CD4-positive, alpha-beta T cell treated with Interferon alpha-2 for 1 hour (primary cell): ENCODE results near the gene PDE3B.
A peak's percentile ranks its signal among the peaks of the same experiment; 100 is the strongest.
"Not testable (repeated sequence)": the region's sequence is repeated elsewhere in the genome, so short reads cannot be mapped to it uniquely, and the experiment has no call there.

ENCODE experiments used
- DNase-seq, 2 donors: peaks; one replicate each; pipeline ENCODE4 v3.0.0-alpha.2; 2020 to 2022

The PDE3B gene

DNA sequence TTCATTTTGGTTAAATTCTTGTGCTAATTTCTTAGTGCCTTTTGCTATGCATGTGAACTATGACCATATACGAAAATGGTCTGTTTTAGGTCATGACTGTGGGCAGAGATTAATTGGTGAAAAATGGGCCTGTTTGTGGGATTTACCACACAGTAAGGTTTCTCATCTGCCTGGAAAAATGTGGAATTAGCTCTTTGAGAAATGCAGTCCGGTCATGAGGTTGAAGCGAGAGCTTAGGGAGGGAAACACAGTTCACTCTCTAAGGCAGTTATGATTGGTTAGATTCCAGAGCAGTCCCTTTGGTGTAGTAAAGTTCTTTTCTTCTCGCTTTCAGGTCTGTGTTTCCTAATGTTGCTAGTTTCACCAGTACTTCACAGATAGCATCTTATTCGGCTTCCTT is 1.2 kb upstream of the PDE3B start:
- DNase-seq = no peak

DNA sequence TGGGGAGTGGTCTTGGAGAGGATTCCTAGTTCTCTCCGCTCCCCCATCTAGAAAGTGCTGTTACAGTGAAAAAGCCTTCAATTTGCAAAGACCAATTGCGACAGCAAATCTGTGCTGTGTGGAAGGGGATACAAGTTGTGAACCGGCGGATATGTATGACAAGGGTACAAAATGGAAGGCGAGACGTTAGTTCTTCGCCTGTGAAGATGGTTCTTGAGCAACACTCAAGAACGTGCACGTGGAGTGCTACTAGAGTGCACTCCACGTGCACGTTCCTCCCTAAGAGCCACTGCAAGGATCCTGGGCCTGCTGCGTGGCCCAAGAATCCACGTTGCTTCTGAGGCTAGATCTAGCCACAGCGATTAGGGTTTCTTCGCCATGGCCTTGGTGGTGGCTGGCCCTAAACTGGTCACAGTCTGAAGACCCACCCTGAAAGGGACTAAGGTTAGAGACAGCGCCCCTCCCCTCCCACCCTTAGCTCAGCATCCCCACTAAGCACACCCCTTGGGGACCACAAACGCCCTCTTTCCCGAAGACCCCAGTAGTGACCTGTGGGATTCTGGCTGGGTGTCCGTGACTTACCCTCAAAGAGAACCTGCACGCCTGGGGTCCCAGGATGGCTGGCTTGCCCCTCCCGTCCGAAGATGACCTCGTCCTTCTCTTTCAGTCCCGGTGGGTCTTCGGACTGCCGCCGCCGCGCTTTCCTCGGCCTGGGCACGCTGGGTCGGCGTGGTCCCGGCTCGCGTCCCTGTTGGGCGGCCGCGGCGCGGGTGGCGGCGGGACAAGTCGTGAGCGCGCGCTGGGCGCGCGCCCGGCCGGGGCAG is 519 bp upstream of the PDE3B start:
- DNase-seq = no peak

DNA sequence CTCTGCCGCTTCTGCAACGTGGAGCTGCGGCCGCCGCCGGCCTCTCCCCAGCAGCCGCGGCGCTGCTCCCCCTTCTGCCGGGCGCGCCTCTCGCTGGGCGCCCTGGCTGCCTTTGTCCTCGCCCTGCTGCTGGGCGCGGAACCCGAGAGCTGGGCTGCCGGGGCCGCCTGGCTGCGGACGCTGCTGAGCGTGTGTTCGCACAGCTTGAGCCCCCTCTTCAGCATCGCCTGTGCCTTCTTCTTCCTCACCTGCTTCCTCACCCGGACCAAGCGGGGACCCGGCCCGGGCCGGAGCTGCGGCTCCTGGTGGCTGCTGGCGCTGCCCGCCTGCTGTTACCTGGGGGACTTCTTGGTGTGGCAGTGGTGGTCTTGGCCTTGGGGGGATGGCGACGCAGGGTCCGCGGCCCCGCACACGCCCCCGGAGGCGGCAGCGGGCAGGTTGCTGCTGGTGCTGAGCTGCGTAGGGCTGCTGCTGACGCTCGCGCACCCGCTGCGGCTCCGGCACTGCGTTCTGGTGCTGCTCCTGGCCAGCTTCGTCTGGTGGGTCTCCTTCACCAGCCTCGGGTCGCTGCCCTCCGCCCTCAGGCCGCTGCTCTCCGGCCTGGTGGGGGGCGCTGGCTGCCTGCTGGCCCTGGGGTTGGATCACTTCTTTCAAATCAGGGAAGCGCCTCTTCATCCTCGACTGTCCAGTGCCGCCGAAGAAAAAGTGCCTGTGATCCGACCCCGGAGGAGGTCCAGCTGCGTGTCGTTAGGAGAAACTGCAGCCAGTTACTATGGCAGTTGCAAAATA is 816 bp downstream of the PDE3B start:
- peak; percentile 42 to 53 for DNase-seq

DNA sequence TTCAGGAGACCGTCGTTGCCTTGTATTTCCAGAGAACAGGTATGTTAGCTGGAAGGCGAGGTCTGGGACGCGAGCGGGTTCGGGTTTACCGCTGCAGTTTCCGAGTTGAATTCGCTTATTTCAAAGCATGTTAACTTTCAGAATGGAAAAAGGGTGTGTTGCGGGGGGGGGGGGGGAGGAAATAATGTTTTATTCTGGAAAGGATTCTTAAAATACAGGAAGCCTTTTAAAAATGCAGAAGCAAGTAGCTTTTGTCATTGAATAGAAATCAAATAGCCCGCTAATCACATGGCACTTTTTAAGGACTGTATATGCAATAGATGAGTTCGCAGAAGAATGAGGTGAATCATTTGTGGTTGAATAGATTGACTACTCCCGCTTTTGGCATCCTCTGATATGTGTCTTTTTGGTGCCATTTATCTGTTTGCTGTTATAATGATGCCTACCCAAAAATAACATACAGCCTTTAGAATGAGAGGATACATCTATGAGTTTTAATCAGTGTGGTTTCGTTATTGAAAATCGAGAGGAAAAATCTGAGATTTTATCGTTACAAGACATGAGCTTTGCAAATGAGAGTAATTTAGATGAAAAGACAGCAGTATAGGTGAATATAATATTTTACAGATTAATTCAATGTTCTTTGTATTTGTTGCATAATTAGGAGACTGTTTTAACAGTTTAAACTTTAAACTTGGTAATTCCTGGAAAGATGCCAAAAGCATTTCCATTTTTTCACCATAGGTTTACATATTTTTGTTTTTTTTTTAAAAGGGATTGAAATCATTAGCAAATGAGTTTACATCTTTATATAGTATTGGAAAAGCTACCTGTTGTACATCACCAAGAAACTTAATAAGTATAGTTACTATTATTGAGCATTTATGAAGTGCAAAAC is 1.7 kb downstream of the PDE3B start:
- DNase-seq = peak in 1 of 2 donors; percentile 55

DNA sequence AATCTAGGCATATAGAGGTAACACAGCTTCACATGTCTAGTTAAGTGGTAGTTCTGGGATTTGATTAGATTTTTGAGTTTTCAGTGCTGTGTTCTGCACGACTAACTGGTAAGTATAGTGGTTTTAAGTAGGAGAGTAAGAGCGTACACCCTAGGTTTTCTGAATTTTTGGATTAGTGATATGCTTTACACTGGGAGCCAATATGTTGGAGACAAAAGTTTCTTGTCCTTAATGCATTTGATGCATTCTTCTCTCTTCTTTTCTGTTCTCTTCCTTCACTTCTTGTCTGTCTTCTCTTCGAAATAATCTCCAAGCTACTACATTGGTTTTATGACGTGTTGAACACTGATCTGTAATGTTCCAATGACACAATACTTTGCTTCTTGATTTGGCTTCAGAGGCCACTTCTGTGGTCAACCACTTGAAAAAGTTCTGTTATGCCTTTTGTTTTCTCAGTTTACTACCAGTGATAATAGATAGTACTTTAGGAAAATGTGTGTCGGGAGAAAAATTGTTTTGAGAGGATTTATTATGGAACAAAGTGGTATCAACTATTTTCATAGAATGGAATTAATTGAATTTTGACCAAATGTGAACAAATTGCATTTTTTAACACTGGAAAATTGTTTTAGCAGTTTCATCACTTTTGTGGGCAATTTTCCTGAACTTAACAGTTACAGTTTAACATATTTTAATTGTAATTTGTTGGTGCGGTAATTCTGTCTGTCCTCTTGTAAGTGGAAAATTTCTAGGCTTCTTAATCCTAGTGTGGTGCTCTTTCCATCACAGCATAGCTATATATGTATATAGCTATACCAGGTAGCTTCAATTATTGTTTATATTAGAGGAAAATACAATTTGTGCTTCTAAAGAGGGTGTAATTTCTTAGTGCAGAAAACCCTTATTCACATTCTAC is 2.6 kb downstream of the PDE3B start:
- DNase-seq = peak in 1 of 2 donors; percentile 34

DNA sequence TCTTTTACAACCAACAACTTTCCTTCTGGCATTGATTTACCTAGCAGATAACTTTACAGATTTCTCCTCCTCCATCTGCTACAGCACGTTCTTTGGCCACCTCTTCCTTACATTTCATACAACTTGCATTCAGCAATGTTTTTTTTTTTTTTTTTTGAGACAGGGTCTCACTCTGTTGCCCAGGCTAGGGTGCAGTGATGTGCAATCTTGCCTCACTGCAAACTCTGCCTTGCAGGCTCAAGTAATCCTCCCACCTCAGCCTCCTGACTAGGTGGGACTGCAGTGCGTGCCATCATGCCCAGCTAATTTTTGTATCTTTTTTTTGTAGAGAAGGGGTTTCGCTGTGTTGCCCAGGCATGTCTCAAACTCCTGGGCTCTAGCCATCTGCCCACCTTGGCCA is 6.5 kb downstream of the PDE3B start:
- no peak for DNase-seq

DNA sequence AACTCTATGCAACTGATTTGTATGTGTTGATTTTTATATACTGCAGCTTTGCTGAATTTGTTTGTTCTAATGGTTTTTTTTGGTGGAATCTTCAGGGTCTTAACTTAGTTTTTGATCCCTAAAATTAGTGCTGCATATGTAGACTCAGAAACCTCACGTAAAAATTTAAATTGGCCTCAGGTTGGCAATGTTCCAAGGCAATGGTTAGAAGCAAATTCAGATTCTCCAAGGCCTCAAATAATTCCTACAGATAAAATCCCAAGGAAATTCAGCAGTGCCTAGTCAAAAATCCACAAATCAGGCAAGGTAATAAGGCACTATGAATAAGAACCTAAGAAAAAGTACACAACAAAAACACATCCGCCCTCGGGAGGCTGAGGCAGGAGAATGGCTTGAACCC is 9.5 kb downstream of the PDE3B start:
- no peak for DNase-seq

DNA sequence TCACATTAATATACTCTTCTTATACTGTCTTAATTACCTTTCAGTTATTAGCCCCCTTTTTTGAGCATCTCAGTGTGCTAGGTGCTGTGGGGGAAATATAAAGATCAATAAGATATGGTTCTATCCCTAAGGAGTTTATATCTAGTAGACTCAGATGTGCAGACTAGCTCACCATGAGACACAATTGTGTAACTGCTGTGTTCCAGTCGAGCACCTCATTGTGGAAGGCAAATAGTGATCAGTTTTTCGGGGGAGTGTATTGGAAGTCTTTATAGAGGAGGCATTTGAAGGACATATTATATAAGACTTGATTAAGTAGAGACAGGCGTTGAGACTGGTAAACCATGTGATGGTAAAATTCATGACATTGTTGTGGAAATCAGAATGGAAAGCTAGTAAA is 11.8 kb downstream of the PDE3B start:
- no peak for DNase-seq

DNA sequence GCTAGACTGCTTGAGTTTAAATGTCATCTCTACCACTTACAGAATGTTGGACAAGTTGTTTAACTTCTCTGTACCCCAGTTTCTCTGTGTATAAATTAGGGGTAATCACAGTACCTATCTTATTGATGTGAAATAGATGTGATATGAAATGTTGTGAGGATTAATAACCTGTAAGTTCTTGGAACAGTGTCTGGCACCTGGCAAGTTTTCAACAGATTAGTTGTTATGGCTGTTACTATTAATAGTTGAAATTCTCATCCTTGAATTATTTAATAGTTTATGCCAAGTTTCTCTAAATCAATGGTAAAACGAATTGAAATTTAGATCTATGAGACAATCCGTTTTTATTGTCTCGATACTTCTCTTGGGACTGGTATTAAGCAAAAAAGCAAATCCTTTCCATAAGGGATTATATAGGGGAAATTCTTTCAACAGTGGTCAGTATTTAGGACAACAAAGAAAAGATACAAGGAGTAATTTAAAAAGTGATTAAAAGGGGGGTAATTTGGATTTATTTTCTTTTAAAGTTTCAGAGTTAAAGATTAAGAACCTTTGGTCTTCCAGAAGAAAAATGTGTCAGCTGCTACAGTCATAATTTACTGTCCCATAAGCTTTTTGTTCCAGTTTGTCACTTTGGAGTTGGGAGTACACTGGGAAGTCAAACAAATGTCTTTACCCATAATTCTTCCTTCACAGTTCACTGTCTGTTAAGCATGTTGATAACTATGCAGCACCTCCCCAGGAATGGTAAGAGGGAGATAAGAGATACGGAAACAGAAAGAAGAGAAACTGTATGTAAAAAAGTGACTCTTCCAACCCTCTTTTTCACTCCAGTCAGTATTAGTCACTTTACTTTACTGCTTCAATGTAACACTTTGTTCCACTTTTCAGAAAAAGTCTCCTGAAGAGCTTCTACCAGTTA is 13.2 kb downstream of the PDE3B start:
- no peak for DNase-seq

DNA sequence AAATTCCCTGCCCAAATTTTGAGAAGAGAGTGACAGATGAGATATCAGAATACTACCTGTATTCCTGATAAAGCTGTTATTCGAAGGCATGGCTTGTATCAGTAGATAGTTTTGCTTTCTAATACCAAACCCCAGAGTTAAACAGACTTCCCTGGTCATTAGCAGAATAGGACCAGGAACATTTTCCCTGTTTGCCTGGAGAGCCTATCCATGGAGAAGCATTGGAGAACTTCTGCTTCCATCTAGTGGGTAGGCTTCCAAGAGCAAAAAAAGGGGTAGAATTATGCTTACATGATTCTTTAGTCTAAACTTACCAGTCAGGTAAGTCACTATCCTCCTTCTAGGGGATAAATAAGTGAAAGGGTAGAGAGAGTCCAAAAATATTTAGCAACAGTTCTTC is 14.2 kb downstream of the PDE3B start:
- DNase-seq = no peak

DNA sequence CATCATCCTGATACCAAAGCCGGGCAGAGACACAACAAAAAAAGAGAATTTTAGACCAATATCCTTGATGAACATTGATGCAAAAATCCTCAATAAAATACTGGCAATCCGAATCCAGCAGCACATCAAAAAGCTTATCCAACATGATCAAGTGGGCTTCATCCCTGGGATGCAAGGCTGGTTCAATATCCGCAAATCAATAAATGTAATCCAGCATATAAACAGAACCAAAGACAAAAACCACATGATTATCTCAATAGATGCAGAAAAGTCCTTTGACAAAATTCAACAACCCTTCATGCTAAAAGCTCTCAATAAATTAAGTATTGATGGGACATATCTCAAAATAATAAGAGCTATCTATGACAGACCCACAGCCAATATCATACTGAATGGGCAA is 21.3 kb downstream of the PDE3B start:
- DNase-seq = not testable (repeated sequence)

DNA sequence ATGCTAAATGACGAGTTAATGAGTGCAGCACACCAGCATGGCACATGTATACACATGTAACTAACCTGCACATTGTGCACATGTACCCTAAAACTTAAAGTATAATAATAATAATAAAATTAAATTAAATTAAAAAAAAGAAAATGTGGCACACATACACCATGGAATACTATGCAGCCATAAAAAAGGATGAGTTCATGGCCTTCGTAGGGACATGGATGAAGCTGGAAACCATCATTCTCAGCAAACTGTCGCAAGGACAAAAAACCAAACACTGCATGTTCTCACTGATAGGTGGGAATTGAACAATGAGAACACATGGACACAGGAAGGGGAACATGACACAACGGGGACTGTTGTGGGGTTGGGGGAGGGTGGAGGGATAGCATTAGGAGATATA is 23.7 kb downstream of the PDE3B start:
- DNase-seq = not testable (repeated sequence)

DNA sequence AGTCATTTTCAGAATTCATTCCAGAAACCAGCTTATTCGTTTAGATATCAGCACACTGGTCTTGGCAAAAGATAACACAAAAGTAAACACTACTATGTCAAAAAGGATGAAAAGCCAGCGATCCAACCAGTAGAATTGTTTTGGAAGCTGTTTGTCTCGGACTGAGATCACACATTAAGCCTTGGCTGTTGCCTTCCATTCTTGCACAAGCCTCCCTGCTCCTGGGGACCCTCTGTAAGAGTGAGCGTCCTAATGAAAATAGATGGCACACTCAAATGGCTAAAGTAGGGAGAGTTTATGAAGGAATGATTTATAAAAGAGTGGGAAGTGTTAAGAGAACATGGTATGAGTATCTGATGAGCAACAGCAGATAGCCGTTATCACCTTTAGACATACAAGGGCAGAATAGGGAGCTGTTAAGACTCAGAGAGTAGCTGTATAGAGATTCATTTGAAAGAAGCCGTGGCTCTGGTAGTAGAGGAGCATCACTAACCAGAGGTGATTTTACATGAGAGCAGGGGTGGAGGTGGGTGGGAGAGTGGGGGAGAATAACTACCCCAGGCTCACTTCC is 25.2 kb downstream of the PDE3B start:
- DNase-seq = no peak

DNA sequence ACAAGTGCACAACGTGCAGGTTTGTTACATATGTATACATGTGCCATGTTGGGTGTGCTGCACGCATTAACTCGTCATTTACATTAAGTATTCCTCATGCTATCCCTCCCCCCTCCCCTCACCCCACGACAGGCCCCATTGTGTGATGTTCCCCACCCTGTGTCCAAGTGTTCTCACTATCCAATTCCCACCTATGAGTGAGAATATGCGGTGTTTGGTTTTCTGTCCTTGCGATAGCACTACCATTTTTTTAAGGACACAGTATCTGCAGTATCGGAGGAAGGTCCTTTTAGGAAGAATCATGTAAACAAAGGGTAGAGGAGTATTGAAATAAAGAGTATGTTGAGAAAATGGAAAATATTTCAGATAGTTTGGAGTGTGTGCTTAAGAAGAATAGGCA is 25.9 kb downstream of the PDE3B start:
- DNase-seq = no peak

DNA sequence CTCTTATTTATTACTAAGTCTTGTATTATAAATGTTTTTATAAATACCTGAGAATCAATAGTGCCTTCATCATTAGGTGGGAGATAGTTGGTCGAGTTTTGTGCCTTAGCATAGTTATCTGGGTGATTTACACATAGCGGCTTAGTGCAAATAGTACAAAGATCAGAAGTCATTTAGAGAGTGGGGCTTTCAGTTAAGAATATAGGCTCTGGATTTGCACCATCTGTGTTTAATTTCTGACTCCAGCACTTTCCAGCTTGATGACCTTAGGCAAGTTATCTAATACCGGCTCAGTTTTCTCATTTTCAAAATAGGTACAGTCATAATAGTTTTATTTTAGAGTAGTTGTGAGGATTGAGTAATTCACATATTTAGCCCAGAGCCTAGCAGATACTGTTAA is 26.4 kb downstream of the PDE3B start:
- DNase-seq = no peak

DNA sequence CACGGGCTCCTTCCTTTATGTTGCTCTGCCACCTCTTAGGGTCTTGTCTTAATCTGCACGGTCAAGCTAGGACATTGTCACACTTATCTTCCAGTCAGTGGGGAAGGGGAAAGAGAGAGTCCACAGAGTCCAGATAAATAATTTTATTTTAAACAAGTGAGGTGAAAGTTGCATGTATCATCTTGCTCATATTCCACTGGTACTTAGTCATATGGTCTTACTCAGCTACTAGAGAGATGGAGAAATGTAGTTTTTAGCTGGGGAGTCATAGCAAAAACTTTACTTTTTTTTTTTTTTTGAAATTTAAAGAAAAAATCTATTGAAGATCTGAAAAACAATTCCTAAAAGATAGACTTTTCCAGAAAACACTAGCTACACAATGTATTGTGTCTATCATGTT is 29.0 kb downstream of the PDE3B start:
- no peak for DNase-seq

DNA sequence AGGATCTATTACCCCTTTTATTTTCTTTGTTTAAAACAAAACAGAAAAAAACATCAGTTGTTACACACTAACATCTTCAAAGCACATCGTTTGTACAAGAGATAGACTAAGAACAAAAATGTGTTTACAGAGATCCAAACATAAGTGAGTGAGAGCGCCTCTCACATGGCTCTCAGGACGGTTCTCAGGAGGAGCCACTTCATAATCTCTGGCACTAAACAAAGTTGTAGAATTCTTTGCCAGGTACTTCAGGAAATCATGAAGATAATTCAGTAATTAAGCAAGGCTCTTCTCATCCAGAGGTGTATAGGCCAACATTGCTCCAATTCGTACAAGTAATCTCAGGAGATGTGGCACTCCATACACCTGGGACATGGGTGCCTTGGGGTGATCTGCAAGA is 29.8 kb downstream of the PDE3B start:
- no peak for DNase-seq

DNA sequence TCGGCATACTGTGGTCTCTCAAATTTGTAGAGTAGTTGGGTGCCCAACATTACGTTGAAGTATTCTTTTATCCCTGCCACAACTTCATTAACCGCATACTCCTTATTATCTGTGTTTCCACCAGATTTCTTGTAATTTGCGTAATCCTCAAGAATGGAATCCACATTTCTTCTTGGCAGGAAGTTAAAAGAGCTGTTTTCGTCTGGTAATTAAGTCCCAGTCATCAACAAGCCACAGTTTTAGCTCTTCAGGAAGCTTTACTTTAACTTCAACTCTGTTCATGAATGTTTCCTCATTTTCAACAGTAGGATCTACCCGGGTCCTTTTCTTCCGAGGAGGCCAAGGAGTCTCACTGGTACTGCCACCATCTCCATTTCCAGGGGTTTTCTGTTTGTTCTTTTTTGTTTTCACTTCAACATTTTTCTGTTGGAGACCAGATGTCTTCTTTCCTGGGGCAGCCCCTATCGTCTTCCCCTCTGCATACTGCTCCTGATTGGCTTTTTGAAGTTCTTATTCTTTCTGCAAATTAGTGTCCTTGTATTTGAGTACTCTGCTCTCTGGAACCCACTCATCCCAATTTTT is 30.3 kb downstream of the PDE3B start:
- DNase-seq = no peak

DNA sequence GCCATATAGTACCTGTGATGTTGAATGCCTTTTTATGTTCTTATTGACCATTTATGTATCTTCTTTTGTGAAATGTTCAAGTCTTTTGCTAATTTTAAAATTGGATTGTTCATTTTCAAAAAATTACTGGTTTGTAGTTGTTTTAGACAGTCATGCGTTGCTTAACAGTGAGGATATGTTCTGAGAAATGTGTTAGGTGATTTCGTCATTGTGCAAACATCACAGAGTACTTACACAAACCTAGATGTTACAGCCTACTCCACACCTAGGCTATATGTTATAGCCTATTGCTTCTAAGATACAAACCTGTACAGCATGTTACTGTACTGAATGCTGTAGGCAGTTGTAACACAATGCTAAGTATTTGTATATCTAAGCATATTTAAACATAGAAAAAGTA is 32.5 kb downstream of the PDE3B start:
- no peak for DNase-seq

DNA sequence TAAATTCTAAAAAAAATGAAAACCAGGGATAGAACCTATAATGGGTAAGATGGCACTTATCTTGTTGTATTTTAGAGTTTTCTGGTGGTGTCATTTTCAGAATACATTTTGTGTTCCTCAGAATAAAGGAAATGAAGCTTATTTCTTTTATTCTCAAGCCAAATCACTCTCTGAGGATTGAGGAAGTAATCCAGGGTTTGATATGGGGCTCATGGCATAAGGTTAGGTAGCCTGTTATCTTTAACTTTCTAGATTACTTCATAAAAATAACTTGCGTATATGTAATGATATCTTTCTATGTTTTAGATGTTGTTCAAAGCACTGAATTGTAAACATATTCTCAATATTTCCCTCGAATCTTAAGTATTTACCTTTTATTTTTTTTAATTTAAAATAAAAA is 33.5 kb downstream of the PDE3B start:
- no peak for DNase-seq
